Measurements from ENCODE around the gene ACAP3. TPM values are rescaled to one million over a fixed set of nuclear protein-coding genes. Genes with fewer than 3 reads are reported as not detected.

ACAP3 gene
- total and polyA plus RNA-seq, 2 of the 4 experiments (the other 2 are of a cell fraction): 13.3 to 58.2 TPM

GRCh38 chr1:1342061-1342562, 34.4 kb upstream of the ACAP3 start:
- peaks cover 12 to 58% of the 10 kb centered on the region in 2 experiments for H3K79me1 ChIP-seq (ENCODE audit: low read depth in 1 of 2, low read length in 2 of 2)
- H2BK20ac ChIP-seq (ENCODE audit: low read depth, low read length): no peak overlapping the region
- H3K9me1 ChIP-seq (ENCODE audit: insufficient read depth, low read length): peaks cover 13% of the 10 kb centered on the region
- in situ Hi-C loops (cut with MboI; ENCODE audit: low sequenced_read_pairs): no loop called here
- no peak overlapping the region for H3K4me3 ChIP-seq (ENCODE audit: insufficient read depth, low read depth, low read length)
- H3K9ac ChIP-seq (ENCODE audit: low read depth, low read length): no peak overlapping the region
- H3K14ac ChIP-seq (replicated peaks; ENCODE audit: low read depth, low read length): no peak overlapping the region
- CTCF ChIA-PET: no interaction called here
- H3K9me3 ChIP-seq (ENCODE audit: control insufficient read depth, insufficient read depth, low read length): no peaks in the 10 kb centered on the region
- intact Hi-C loops (cut with micrococcal nuclease): no loop called here
- peaks cover 40% of the 10 kb centered on the region for H3K36me3 ChIP-seq (ENCODE audit: control insufficient read depth, insufficient read depth, low read length)
- peaks cover 23% of the 10 kb centered on the region for H3K4me1 ChIP-seq (ENCODE audit: control insufficient read depth, insufficient read depth, low read length)
- no peak overlapping the region for H3K4me2 ChIP-seq (ENCODE audit: low read depth, low read length)
- peaks cover 54% of the 10 kb centered on the region for H4K20me1 ChIP-seq (ENCODE audit: insufficient read depth, low read length)
- H2BK120ac ChIP-seq (ENCODE audit: low read depth, low read length): no peak overlapping the region
- H3K27me3 ChIP-seq (ENCODE audit: control insufficient read depth, insufficient read depth, low read length): no peaks in the 10 kb centered on the region
- ATAC-seq (ENCODE audit: low read depth): no peak
- H2BK15ac ChIP-seq (ENCODE audit: low read depth, low read length): no peak overlapping the region
- H2AK9ac ChIP-seq (replicated peaks; ENCODE audit: low read depth, low read length, poor library complexity): no peak overlapping the region
- WGBS, 2 experiments (ENCODE audit: extremely low coverage in 2 of 2, insufficient read length in 1 of 2): 93% methylated on average over 14 of the region's 28 CpGs; no CpG with 5 or more reads in 1 of the 2 experiments
- H2AFZ ChIP-seq (replicated peaks; ENCODE audit: low read length, poor library complexity): no peak overlapping the region
- no peak overlapping the region for H2AK5ac ChIP-seq (ENCODE audit: low read depth, low read length)
- no peak overlapping the region for H3K56ac ChIP-seq (ENCODE audit: extremely low read depth, insufficient read depth, low read length)
- H3K27ac ChIP-seq (ENCODE audit: insufficient read depth, low read length): no peak overlapping the region
- H3K4ac ChIP-seq (ENCODE audit: low read depth, low read length): no peak overlapping the region
- POLR2A ChIA-PET (ENCODE audit: unreplicated experiment): no interaction called here
- no TSS peak for BruUV-seq (replicated peaks)
- H4K8ac ChIP-seq (ENCODE audit: low read depth in 2 of 2, low read length in 2 of 2): no peak overlapping the region
- dilution Hi-C loops (cut with HindIII; ENCODE audit: low sequenced_read_pairs, unreplicated experiment): no loop called here
- no peak overlapping the region for H2BK5ac ChIP-seq (ENCODE audit: low read depth, low read length, poor library complexity, severe bottlenecking)
- no peak overlapping the region for H4K91ac ChIP-seq (ENCODE audit: insufficient read depth, low read depth, low read length)
- H4K5ac ChIP-seq (ENCODE audit: low read depth, low read length): no peak overlapping the region
- TF ChIP-seq POLR2A (IDR thresholded peaks at IDR 0.05; ENCODE audit: low read depth, low read length) (no peak), MAFK (IDR thresholded peaks at IDR 0.05; ENCODE audit: low read depth, low read length) (no peak), CHD1 (IDR thresholded peaks at IDR 0.05; ENCODE audit: low read depth, low read length) (no peak), CTCF (conservative IDR thresholded peaks at IDR 0.05; ENCODE audit: low read depth, low read length) (no peak)
- no peak overlapping the region for H3K23ac ChIP-seq (ENCODE audit: low read depth, low read length)
- H3K18ac ChIP-seq (ENCODE audit: low read depth, low read length): no peak overlapping the region
- no peak for DNase-seq
